ENCODE results near the gene CSRP1. TPM values are rescaled to one million over a fixed set of nuclear protein-coding genes. Genes with fewer than 3 reads are reported as not detected.
A peak's percentile ranks its signal among the peaks of the same experiment; 100 is the strongest.

The CSRP1 gene
- total and polyA plus RNA-seq, 9 of the 15 experiments (the other 6 are each of a cell fraction or from before 2014, with no cell fraction given): 6.8 to 39.4 (median 23.7) TPM

DNA sequence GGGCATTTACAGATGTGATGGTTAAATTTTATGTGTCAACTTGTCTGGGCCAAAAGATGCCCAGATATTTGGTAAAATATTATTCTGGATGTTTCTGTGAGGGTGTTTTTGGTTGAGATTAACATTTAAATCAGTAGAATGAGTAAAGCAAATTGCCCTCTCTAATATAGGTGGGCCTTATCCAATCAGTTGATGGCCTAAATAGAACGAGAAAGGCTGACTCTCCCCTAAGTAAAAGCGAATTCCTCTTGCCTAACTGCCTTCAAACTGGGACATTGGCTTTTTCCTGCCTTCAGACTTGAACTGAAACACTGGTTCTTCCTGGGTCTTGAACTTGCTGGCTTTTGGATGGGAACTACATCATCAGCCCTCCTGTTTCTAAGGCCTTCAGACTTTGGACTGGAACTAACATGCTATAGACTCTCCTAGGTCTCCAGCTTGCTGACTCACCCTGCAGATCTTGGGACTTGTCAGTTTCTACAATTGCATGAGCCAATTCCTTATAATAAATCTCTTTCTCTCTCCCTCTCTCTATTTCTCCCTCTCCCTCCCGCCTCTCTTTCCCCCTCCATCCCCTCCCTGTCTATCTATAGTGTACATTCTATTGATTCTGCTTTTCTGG is 21.8 kb upstream of the CSRP1 start:
- no peaks in the 10 kb centered on the region for H3K36me3 ChIP-seq (ENCODE audit: control insufficient read depth, insufficient read depth, low read length)
- no peaks in the 10 kb centered on the region for H3K9me1 ChIP-seq (ENCODE audit: control insufficient read depth, insufficient read depth, low read length)
- peaks cover 0 to 3% of the 10 kb centered on the region in 2 experiments; a peak in 2 of 5 replicates for H3K4me1 ChIP-seq (replicated peaks in 1 of 2; ENCODE audit: control insufficient read depth in 2 of 2, insufficient read depth in 2 of 2, low read length in 2 of 2)
- intact Hi-C loops (cut with micrococcal nuclease): no loop called here
- no peak overlapping the region for H3K9ac ChIP-seq (ENCODE audit: insufficient read depth in 1 of 2, low read depth in 2 of 2, low read length in 2 of 2)
- ATAC-seq (no peak), DNase-seq (ENCODE audit: extremely low read depth in 1 of 4, low spot score in 3 of 4) (no peak), FAIRE-seq (no peak)
- 5% methylated on average over 3 of the region's 3 CpGs for WGBS (ENCODE audit: insufficient coverage, low coverage, missing lambda C conversion rate)
- no peak overlapping the region for H3K4me3 ChIP-seq
- no peaks in the 10 kb centered on the region for H3K9me3 ChIP-seq (replicated peaks; ENCODE audit: control insufficient read depth, insufficient read depth, low read depth, low read length)
- no peaks in the 10 kb centered on the region for H3K79me2 ChIP-seq (ENCODE audit: control insufficient read depth, insufficient read depth, low read length)
- H4K20me1 ChIP-seq (replicated peaks; ENCODE audit: control insufficient read depth, insufficient read depth, low read length): no peaks in the 10 kb centered on the region
- ChIA-PET POLR2A (interaction anchor here (0.6 to 0.7 kb wide), 2 partner anchors 220 to 439 kb away, joined by 3 read pairs; no protein-coding TSS in a partner anchor), CTCF (ENCODE audit: low intra/inter-chr PET ratio) (no interaction called here)
- H3K4me2 ChIP-seq (ENCODE audit: insufficient read depth, low read length): no peak overlapping the region
- peaks cover 0 to 6% of the 10 kb centered on the region in 2 experiments; a peak in 1 of 5 replicates for H3K27me3 ChIP-seq (ENCODE audit: control insufficient read depth in 2 of 2, insufficient read depth in 2 of 2, low read length in 2 of 2)
- in situ Hi-C loops (cut with MboI): no loop called here
- no TSS peak for BruUV-seq (replicated peaks)
- no peak overlapping the region for H2AFZ ChIP-seq (ENCODE audit: low read depth, low read length)
- no peak overlapping the region for H3K27ac ChIP-seq (ENCODE audit: extremely low read depth, low read depth, low read length)
- no peak for TF ChIP-seq SMAD3 (CRISPR knock-in tag; conservative IDR thresholded peaks at IDR 0.05)
- peak; percentile 99 for TF ChIP-seq ZNF134 (CRISPR knock-in tag; conservative IDR thresholded peaks at IDR 0.05)
- no peak for TF ChIP-seq ARID2 (IDR thresholded peaks at IDR 0.05)
- peak; percentile 70 for TF ChIP-seq C11orf30 (IDR thresholded peaks at IDR 0.05; ENCODE audit: low read depth)
- TF ChIP-seq, protein P1, sequence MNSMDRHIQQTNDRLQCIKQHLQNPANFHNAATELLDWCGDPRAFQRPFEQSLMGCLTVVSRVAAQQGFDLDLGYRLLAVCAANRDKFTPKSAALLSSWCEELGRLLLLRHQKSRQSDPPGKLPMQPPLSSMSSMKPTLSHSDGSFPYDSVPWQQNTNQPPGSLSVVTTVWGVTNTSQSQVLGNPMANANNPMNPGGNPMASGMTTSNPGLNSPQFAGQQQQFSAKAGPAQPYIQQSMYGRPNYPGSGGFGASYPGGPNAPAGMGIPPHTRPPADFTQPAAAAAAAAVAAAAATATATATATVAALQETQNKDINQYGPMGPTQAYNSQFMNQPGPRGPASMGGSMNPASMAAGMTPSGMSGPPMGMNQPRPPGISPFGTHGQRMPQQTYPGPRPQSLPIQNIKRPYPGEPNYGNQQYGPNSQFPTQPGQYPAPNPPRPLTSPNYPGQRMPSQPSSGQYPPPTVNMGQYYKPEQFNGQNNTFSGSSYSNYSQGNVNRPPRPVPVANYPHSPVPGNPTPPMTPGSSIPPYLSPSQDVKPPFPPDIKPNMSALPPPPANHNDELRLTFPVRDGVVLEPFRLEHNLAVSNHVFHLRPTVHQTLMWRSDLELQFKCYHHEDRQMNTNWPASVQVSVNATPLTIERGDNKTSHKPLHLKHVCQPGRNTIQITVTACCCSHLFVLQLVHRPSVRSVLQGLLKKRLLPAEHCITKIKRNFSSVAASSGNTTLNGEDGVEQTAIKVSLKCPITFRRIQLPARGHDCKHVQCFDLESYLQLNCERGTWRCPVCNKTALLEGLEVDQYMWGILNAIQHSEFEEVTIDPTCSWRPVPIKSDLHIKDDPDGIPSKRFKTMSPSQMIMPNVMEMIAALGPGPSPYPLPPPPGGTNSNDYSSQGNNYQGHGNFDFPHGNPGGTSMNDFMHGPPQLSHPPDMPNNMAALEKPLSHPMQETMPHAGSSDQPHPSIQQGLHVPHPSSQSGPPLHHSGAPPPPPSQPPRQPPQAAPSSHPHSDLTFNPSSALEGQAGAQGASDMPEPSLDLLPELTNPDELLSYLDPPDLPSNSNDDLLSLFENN (IDR thresholded peaks at IDR 0.05; ENCODE audit: low read depth in 2 of 2, low read length in 2 of 2): no peak
- TF ChIP-seq GABPB2 (CRISPR knock-in tag; conservative IDR thresholded peaks at IDR 0.05): no peak
- no peak for TF ChIP-seq POLR3G (IDR thresholded peaks at IDR 0.05; ENCODE audit: extremely low read depth, insufficient read length, insufficient replicate concordance)
- no peak for TF ChIP-seq ZNF76 (CRISPR knock-in tag; IDR thresholded peaks at IDR 0.05; ENCODE audit: borderline replicate concordance)
- TF ChIP-seq SIN3A (IDR thresholded peaks at IDR 0.05; ENCODE audit: borderline replicate concordance in 2 of 2, control insufficient read depth in 1 of 2, low read depth in 2 of 2, low read length in 2 of 2): no peak
- no peak for TF ChIP-seq PRPF4 (IDR thresholded peaks at IDR 0.05; ENCODE audit: insufficient read depth, low read depth, low read length, poor library complexity, severe bottlenecking)
- TF ChIP-seq DIDO1 (tag; IDR thresholded peaks at IDR 0.05; ENCODE audit: low read depth): no peak
- TF ChIP-seq, protein P2, sequence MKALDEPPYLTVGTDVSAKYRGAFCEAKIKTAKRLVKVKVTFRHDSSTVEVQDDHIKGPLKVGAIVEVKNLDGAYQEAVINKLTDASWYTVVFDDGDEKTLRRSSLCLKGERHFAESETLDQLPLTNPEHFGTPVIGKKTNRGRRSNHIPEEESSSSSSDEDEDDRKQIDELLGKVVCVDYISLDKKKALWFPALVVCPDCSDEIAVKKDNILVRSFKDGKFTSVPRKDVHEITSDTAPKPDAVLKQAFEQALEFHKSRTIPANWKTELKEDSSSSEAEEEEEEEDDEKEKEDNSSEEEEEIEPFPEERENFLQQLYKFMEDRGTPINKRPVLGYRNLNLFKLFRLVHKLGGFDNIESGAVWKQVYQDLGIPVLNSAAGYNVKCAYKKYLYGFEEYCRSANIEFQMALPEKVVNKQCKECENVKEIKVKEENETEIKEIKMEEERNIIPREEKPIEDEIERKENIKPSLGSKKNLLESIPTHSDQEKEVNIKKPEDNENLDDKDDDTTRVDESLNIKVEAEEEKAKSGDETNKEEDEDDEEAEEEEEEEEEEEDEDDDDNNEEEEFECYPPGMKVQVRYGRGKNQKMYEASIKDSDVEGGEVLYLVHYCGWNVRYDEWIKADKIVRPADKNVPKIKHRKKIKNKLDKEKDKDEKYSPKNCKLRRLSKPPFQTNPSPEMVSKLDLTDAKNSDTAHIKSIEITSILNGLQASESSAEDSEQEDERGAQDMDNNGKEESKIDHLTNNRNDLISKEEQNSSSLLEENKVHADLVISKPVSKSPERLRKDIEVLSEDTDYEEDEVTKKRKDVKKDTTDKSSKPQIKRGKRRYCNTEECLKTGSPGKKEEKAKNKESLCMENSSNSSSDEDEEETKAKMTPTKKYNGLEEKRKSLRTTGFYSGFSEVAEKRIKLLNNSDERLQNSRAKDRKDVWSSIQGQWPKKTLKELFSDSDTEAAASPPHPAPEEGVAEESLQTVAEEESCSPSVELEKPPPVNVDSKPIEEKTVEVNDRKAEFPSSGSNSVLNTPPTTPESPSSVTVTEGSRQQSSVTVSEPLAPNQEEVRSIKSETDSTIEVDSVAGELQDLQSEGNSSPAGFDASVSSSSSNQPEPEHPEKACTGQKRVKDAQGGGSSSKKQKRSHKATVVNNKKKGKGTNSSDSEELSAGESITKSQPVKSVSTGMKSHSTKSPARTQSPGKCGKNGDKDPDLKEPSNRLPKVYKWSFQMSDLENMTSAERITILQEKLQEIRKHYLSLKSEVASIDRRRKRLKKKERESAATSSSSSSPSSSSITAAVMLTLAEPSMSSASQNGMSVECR (CRISPR knock-in tag; IDR thresholded peaks at IDR 0.05): no peak
- peak; percentile 64 for TF ChIP-seq FOXM1 (IDR thresholded peaks at IDR 0.05; ENCODE audit: low read depth)
- TF ChIP-seq FOXM1 (CRISPR knock-in tag; IDR thresholded peaks at IDR 0.05; ENCODE audit: low read depth): no peak
